ENCODE results near the gene PTPRM.
"Not testable (repeated sequence)": the region's sequence is repeated elsewhere in the genome, so short reads cannot be mapped to it uniquely, and the experiment has no call there.

The PTPRM gene

DNA sequence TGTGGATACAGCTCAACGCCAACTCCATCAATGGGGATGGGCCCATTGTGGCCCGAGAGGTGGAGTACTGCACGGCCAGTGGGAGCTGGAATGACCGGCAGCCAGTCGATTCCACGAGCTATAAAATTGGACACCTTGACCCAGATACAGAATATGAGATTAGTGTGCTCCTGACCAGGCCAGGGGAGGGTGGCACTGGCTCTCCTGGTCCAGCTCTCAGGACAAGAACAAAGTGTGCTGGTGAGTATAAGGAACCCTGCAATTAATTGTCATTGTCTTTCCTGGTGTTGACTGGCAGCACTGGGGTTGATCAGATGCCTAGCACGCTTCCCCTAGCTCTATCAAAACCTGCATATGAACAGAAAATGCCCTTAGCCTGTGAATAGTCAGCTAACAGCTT lies 388.1 kb downstream of the PTPRM start:
- no peak for DNase-seq

DNA sequence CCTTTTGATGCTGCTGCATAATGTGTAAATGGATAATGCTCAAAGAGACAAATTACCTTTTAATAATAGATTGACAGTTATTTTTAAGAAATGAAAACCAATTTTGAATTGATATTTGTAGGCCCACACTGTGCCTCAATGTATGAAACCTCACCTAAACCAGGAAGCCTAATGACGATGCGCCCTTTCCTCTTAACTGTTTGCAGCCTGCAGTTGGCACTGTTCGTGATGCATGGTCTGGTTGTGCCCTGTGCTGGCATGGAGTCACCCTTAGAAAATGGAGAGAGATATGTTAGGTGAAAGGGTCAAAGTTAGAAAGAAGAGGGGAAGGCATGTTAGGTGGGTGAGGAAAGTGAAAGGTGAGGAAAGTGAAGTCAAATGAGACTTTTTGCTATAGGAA lies 390.2 kb downstream of the PTPRM start:
- DNase-seq, result no peak

DNA sequence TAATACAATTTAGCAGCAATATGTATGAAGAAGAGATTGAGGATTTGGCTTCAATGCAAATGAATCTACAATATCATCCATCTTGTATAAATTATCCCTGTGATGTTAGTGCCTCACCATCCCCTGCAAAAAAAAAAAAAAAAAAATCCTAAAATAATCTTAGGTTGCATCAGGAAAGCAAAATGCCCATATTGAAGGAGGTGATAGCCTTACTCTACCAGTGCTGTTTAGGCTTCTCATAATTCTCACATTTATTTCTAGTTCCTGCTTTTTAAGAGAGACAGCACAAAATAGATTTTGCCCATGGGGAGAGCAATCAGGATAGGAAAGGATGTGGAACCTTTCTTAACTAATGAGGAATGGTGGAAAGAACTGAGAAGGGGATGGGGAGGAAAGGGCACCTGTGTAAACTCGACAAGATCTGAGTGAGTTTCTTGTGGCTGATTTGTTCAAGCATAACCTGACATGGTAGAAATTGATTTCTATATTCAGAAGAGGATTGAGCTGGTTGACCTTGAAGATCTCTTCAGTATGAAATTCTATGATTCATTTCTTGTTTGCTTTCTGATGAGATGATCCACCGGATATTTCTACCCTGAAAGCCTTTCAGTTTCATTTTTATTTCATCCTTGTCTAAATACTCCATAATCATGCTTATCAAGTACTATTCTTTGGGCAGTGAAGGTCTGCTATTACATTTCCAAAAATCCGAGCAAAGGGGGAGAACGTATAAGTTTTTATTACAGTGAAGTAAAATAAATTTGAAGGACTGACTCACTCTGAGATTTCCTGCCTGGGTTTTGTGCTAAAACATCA lies 391.2 kb downstream of the PTPRM start:
- no peak for DNase-seq

DNA sequence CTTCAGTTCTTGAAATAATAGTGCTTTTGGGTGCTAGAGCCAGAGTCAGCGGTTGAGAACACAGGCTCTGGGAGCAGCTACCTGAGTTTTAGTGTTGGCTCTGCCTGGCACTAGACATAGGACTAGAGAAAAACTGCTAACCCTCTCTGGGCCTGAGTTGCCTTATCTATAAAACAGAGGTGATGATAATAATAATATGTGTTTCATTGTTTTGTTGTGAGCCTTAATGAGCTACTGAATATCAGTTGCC lies 391.7 kb downstream of the PTPRM start:
- DNase-seq, result no peak

- DNase-seq, result not testable (repeated sequence)
These were observed 399.6 kb downstream of the PTPRM start for GRCh38 chr18:7966682-7967081.

GRCh38 chr18:7974200-7974874 lies 407.2 kb downstream of the PTPRM start:
- DNase-seq, result no peak

DNA sequence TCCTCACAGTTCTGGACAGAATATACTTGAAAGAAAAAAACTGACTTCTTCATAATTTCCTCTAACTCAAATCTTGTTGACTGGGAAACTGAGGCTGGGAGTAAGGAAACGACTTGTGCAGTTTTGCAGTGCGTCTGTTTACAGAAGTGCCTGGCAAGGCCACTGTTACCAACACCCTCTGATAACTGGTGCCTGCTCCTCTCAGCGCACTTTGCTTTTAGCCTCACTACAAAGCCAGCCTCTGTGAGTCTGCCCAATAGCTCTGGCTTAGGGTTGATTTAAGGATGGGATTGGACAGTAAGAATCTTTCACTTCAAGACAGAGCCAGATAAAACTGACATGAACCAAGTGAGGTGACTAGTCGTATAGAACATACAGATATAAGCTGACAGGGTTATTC lies 410.8 kb downstream of the PTPRM start:
- DNase-seq, result no peak

DNA sequence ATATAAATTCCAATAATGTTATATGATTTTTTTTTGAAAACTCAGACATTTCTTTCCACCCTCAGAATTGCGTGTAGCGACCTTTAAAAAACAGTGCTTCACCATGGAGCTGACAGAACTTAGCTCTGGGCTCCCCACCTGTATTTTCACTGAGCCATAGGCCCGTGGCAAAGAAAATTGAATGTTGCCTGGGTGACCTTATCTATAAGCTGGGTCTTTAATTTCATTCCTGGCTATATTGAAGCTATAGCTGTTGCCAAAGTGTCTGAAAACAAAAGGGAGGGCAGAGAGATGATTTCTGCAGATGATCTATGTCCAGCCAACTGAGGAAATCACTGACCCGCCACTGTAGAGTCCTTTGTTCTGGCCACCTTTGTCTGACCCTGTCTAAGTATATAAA lies 411.7 kb downstream of the PTPRM start:
- DNase-seq, result no peak

DNA sequence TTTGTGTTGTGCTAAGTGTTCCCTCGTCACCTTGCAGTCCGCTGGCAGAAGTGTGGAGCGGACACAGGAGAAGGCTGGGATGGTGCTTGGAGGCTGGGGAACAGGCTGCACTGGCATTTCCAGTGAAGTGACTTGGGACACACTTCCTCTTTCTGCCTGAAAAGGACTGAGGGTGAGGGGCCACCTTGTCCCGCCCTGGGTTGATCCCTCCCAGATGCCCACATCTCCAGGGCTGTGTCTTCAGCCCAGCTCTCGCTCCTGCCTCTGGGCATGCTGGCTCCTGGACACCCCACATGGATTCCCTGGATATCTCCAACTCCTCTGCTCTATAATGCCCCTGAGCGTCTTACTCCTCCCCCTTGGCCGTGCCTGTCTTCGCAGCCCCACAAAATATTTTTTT lies 412.6 kb downstream of the PTPRM start:
- no peak for DNase-seq

- DNase-seq, result no peak
These were observed 413.0 kb downstream of the PTPRM start for GRCh38 chr18:7980136-7980535.

GRCh38 chr18:7980656-7981055 lies 413.5 kb downstream of the PTPRM start:
- DNase-seq, result no peak

- no peak for DNase-seq
These were observed 415.1 kb downstream of the PTPRM start for GRCh38 chr18:7982216-7982615.

DNA sequence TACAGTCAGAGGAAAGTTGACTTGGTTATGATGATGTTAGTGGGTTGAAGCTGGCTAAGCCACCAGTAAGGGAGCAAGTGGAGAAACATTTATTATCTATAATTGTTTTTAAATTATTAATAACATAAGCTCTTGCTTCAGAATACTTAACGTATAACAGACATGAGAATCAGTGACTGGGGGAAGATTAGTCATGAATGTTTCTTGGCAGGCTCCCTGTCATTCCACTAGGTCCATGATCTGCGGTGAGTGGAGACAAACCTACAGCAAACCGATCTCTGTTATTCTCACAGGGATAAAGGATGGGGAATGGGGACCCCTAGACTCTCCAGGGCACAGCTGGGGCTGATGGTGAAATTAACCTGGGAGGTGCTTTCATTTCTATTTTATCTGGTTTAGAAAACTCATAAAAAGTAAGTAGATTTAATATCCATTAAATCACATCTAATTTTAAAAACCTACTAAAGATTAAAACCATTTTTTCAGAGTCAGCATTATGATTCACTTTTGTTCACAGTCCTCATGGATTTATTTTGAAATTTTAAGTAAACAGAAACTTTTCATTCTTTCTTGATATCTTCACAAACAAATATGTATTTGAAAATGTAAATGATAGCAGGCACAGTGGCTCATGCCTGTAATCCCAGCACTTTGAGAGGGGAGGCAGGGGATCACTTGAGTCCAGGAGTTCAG lies 420.3 kb downstream of the PTPRM start:
- DNase-seq, result no peak

- DNase-seq, result no peak
These were observed 423.6 kb downstream of the PTPRM start for GRCh38 chr18:7990670-7991069.

- no peak for DNase-seq
These were observed 434.7 kb downstream of the PTPRM start for GRCh38 chr18:8001711-8002301.

DNA sequence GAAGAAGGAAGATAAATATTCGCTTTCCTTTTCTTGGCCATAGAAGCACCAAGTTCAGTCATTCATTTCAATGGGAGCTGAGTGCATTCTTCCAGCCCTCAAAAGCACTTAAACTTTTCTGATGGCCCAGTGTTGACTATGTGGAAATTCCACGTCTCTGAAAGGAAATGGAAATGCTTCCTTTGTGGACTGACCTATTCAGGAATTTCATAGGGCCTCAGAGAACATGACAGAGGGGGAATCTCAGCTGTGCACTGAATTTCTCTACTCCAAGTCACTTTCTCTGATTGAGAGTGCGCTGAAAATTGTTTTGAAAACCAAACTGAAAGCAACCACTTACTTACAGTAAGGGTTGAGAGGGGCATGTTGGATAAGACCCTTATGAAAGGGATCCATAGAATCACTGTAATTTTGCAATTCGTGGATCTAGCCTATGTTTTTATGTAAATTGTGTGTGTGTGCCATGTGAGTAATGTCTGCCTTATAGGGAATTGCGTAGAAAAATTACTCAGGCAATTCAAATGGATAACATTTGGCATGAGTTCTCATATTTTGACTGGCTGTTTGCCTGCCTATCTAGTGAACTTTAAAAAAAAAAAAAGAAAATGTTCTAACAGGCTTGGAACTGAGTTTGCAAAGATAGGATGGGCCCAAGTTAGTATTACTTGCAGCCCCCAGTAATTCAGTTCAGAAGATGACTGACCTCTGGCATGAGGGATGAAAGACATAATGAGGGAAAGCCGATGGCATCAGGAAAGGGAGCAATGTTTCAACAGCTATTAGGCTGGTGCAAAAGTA lies 437.0 kb downstream of the PTPRM start:
- DNase-seq, result no peak

GRCh38 chr18:8004792-8005191 lies 437.7 kb downstream of the PTPRM start:
- no peak for DNase-seq

DNA sequence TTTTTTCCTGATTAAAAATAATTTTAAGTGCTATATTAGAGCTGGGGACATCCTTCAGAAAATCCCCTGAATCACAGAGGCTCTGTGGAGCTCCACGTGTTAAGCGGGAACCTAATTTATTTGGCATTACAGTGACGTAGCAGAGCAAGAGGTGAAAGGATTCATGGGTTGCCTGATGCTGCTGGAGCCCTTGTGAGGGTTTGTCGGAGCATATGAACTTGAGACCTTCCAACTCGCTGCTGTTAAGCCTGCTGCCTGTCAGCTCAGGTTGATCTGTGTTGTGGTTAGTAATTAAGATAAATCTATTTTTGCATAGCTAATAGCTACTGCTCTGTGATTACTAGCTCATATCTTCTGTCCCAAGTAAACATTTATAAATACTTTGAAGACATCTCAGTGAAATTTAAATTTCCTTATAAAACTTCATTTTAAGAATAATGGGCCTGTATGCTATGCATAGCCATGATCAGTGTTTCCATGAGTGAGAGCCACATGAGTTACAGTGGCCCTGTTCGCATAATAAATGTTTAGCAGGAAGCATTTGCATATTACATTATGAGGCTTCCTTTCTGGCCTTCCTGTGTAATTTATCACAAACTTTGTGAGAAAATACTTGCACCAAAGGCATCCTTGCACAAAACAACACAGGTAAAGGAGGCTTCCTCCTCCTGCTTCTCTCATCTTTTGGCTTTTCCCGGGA lies 438.9 kb downstream of the PTPRM start:
- DNase-seq, result no peak

DNA sequence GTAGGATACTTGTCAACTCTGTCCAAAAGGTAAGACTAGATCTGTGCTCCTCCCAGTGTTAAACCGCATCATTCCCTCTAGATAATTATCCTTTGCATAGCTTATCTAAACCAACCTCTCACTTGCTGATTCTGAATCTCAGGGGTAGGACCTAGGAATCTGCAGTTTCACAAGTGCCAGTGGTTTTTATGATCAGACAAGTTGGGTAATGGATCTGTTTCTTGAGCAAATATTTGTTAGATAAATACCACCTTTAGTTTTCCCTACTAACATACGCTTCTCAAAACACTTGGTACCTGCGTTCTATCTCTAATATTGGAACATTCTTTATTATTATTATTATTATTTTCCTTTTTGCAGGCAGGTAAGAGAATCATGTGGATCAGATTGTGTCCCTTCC lies 439.9 kb downstream of the PTPRM start:
- no peak for DNase-seq

GRCh38 chr18:8008033-8008432 lies 440.9 kb downstream of the PTPRM start:
- no peak for DNase-seq

- DNase-seq, result no peak
These were observed 444.2 kb downstream of the PTPRM start for GRCh38 chr18:8011361-8011760.

DNA sequence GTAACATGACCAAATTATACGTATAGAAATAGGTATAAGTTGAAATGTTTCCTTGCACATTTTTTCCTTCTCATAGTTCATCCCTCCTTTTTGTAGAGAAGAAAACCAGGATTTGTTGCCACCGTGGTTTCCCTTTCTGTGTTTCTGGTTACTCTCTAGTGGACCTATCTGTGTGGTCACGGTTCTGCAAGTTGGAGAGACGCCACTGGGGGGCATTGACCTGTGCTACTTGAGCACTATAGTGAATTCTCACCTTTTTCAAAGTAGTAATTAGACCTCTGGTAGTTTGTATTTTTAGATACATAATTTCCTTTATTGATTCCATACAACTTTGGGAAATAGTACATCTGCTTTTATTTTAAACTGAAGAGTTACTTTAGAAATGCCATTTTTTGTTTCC lies 444.8 kb downstream of the PTPRM start:
- DNase-seq, result no peak

Measured in CD4-positive, alpha-beta T cell treated with Interferon alpha-2 for 1 hour (primary cell).